GM12878 (cell line): ENCODE measurements around the gene XAGE1B.

Experiments
- CHD2 ChIP-seq: IDR thresholded peaks from 2 replicates; pipeline ENCODE4 v1.6.1; 2011; ENCODE audit warnings: low read depth, low read length, improper control_type of control experiment, borderline replicate concordance
- CTCF ChIP-seq, 3 experiments: IDR thresholded peaks in 2 of 3; conservative IDR thresholded peaks in 1 of 3; 2 replicates each; pipeline ENCODE4 v1.5.1; 2011; ENCODE audit warnings: low read depth in 3 of 3, low read length in 3 of 3, mild to moderate bottlenecking in 3 of 3, control low read depth in 2 of 3, moderate library complexity in 2 of 3, inconsistent platforms in 1 of 3, mixed read lengths in 1 of 3; ENCODE audit not compliant: control insufficient read depth in 2 of 3, insufficient read depth in 1 of 3; ENCODE audit errors: extremely low read depth in 1 of 3
- EZH2 ChIP-seq: IDR thresholded peaks from 2 replicates; pipeline ENCODE4 v1.6.1; 2012; ENCODE audit warnings: low read depth, mild to moderate bottlenecking, control low read depth, inconsistent platforms, low read length, borderline replicate concordance; ENCODE audit not compliant: control insufficient read depth
- NR2C2 ChIP-seq: IDR thresholded peaks from 2 replicates; pipeline ENCODE4 v1.6.1; 2011; ENCODE audit warnings: borderline replicate concordance, low read depth; ENCODE audit not compliant: control insufficient read depth, insufficient read length
- PKNOX1 ChIP-seq: fragments of 450-650 bp; IDR thresholded peaks from 2 replicates; pipeline ENCODE4 v1.6.1; 2016; ENCODE audit warnings: mild to moderate bottlenecking
- POLR2A ChIP-seq: IDR thresholded peaks from 2 replicates; pipeline ENCODE4 v1.6.1; 2011; ENCODE audit warnings: low read depth, mild to moderate bottlenecking, low read length
- RAD21 ChIP-seq: IDR thresholded peaks from 2 replicates; pipeline ENCODE4 v1.6.1; 2011; ENCODE audit warnings: mild to moderate bottlenecking, low read depth, low read length, moderate library complexity; ENCODE audit not compliant: insufficient read depth
- TARDBP ChIP-seq: IDR thresholded peaks from 2 replicates; pipeline ENCODE4 v1.6.1; 2016; ENCODE audit warnings: borderline replicate concordance
- ZNF24 ChIP-seq: fragments of 450-650 bp; IDR thresholded peaks from 2 replicates; pipeline ENCODE4 v1.6.1; 2017; ENCODE audit warnings: antibody characterized with exemption, mild to moderate bottlenecking

- TF ChIP-seq TARDBP (no peak), PKNOX1 (no peak), CTCF (IDR thresholded peaks at IDR 0.05 in 2 of 3, conservative IDR thresholded peaks at IDR 0.05 in 1 of 3; ENCODE audit: control insufficient read depth in 2 of 3, extremely low read depth in 1 of 3, insufficient read depth in 1 of 3, low read depth in 3 of 3, low read length in 3 of 3) (no peak), RAD21 (no peak), NR2C2 (no peak), POLR2A (no peak), CHD2 (no peak), EZH2 (no peak), ZNF24 (no peak)
Observed at GRCh38 chrX:52556741-52557140, 39.9 kb upstream of the XAGE1B start.
